GM10266 (cell line): ENCODE results near the gene KRT8.
A peak's percentile ranks its signal among the peaks of the same experiment; 100 is the strongest.
"Not testable (repeated sequence)": the region's sequence is repeated elsewhere in the genome, so short reads cannot be mapped to it uniquely, and the experiment has no call there.

ENCODE experiments used
- DNase-seq: peaks from one replicate; pipeline ENCODE4 v3.0.0; 2012; ENCODE audit errors: extremely low spot score
- CTCF ChIP-seq: IDR thresholded peaks from 2 replicates; pipeline ENCODE4 v1.5.1; 2012; ENCODE audit warnings: mild to moderate bottlenecking, low read depth; ENCODE audit not compliant: control insufficient read depth, insufficient read depth; ENCODE audit errors: missing control alignments

The KRT8 gene

DNA sequence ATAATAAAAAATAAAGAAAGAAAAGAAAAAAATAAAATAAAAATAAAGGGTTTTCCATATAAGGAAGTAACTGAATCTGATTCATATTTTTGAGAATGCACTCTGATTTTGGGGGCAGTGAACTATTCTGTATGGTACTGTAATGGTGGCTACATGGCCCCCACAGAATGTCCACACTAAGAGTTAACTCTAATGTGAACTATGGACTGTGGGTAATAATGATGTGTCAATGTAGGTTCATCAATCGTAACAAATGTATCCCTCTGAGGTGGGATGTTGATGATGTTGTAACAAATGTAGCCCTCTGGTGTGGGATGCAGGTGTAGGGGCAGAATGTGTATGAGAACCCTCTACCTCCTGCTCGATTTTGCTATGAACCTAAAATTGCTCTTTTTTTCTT, 13.8 kb downstream of the KRT8 start:
- TF ChIP-seq CTCF, result no peak
- DNase-seq, result no peak

- no peak for TF ChIP-seq CTCF
- no peak for DNase-seq
Observed at GRCh38 chr12:52890417-52890816, 14.5 kb downstream of the KRT8 start.

GRCh38 chr12:52884526-52885293, 20.2 kb downstream of the KRT8 start:
- DNase-seq, result peak; percentile 84
- peak; percentile 84 for TF ChIP-seq CTCF

DNA sequence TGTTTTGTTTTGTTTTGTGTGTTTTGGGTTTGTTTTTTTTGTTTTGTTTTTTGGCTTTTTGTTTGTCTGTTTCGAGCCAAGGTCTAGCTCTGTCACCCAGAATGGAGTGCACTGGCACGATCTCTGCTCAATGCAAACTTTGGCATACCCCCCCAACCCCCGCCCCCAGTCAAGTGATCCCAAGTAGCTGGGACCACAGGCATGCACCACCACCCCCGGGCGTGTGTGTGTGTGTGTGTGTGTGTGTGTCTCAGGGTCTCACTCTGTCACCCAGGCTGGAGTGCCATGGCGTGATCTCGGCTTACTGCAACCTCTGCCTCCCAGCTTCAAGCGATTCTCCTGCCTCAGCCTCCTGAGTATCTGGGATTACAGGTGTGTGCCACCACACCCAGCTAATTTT, 24.4 kb downstream of the KRT8 start:
- DNase-seq, result not testable (repeated sequence)

- DNase-seq, result peak; percentile 69
- TF ChIP-seq CTCF, result peak; percentile 74
Observed at GRCh38 chr12:52879394-52880351, 25.2 kb downstream of the KRT8 start.

- TF ChIP-seq CTCF, result no peak
- DNase-seq, result no peak
Observed at GRCh38 chr12:52878507-52879393, 26.1 kb downstream of the KRT8 start.

- TF ChIP-seq CTCF, result no peak
- no peak for DNase-seq
Observed at GRCh38 chr12:52877242-52877641, 27.6 kb downstream of the KRT8 start.
